ENCODE data around the gene GSKIP.
"Not testable (repeated sequence)": the region's sequence is repeated elsewhere in the genome, so short reads cannot be mapped to it uniquely, and the experiment has no call there.

Gene GSKIP, protein sequence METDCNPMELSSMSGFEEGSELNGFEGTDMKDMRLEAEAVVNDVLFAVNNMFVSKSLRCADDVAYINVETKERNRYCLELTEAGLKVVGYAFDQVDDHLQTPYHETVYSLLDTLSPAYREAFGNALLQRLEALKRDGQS

DNA sequence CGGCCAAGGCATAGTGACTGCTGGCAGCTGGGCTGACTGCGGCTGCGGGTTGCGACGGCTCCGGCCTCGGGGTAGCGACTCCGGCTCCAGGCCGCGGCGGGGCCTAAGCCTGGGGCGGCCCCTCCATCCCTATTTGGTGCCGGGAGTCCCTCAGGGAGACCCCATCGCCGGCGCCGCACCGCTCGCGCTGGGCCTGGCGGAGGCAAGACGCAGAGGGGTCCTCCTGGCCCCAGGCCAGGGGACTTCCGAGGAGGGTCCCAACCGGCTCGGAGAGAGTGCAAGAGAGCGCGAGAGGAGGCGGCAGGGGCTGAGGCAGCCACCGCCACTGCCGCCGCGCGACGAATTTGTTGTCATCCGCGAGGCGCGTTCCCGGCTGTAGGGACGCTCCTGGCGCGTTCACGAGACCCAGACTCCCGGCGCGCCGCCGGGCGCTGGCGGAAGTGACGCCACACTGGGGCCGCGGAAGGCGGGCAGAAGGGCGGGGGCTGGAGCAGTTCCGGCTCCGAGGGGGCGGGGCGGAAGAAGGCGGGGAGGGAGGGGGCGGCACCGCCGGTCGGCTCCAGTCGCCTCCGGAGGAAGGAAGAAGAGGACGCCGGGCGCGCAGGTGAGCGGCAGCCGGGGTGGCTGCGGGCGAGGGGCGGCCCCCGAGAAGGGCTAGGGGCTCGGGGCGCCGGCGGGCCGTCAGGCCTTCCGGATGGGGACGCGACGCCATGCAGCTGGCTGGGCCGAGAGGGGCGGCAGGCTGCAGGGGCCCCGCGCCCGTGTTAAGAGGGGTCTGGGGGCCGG lies at the start of gene GSKIP, which contains the start of gene ATG2B:
Gene GSKIP, plus strand, starts transcription at position 562 of the 786 bp plus-strand sequence. CDS start 18,722 bp downstream, outside the sequence.
Gene ATG2B, minus strand, starts transcription at position 377 of the 786 bp plus-strand sequence. Its CDS starts 365 bp downstream, at position 12.
- DNase-seq, result peak; percentile 97

DNA sequence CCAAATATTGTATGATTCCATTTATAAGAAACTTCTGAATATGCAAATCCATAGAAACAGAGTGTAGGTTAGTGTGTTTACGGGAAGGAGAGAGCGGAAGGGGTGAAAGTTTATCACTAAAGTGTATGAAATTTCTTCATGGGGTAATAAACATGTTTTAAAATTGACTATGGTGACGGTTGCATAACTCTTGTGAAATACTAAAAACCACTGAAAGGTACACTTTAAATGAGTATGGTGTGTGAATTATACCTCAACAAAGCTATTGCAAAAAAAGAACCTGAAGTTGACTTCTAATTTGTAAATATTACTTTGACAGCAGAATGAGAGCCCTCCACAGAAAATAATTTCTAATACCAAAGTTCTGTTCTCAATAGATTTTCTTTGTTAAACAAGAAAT lies 47.2 kb upstream of the GSKIP start:
- no peak for DNase-seq

DNA sequence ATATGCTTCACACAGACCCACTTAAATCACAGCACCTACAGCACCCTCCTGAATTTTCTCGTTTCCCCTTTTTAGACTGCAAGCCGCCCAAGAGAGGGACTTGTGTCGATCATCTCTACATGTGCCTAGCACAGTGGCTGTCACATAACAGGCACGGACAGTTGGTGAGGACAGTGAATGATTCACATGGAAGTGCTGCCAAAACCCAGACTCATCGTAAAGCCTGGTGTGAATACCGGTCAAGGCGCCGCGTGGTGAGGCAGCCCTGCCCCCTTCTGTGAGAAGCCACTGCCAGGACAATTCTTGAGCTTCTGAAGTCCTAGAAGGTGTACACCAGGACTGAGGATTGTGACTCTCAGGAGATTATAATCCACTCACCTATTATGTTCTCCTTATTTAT lies 44.5 kb upstream of the GSKIP start:
- no peak for DNase-seq

DNA sequence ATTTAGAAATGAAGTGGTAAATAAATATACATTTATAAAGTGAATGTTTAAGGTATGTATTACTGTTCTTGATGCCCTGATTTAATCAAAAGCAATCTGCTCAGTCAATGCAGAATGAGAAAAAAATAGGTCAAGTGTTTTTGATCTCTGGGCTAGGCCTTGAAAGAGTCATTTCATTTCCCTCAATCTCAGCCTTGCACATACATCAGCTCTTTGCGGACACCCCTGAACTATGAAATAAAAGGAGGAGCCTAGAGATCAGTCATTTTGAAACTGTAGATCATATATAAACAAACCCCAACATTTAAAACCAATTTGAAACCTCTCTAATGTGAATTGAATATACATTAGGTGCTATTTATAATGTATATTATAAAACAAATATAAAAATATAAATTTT lies 42.7 kb upstream of the GSKIP start:
- DNase-seq, result no peak

DNA sequence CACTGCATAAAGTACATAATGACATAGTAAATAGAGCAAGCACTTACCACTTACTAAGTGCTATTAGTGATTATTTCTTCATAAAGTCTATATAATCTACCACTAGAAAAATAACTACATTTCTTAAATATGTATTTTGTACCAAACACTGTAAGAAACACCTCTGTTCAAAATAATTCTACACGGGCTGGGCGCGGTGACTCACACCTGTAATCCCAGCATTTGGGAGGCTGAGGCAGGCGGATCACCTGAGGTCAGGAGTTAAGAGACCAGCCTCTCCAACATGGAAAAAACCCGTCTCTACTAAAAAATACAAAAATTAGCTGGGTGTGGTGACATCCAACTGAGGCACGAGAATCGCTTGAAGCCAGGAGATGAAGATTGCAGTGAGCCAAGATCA lies 39.1 kb upstream of the GSKIP start:
- DNase-seq, result no peak

DNA sequence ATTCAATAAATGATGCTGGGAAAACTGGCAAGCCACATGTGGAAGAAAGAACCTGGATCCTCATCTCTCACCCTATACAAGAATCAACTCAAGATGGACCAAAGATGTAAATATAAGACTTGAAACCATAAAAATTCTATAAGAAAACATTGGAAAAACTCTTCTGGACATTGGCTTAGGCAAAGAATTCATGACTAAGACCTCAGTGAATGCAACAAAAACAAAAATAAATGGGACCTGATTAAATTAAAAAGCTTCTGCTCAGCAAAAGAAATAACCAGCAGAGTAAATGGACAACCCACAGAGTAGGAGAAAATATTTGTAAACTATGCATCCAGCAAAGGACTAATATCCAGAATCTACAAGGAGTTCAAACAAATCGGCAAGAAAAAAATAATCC lies 24.8 kb upstream of the GSKIP start:
- DNase-seq, result no peak

DNA sequence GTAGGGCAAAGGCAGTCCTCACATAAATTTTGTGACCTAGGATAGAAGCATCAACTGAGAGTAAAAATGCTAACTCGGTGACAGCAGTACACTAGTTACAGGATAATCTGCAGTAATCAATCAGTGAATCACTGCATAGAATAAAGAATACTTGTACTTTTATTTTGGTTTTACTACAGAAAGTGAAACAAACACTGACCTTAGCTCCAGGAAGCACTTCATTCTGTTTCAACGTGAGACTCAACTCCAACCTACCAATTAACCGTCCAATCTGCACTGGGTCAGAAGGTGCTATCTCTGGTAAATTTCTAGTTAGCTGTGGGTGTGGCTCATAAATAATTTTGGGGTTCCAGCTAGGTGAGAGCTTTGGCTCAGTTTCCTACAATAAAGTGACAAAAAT lies 22.0 kb upstream of the GSKIP start:
- no peak for DNase-seq

DNA sequence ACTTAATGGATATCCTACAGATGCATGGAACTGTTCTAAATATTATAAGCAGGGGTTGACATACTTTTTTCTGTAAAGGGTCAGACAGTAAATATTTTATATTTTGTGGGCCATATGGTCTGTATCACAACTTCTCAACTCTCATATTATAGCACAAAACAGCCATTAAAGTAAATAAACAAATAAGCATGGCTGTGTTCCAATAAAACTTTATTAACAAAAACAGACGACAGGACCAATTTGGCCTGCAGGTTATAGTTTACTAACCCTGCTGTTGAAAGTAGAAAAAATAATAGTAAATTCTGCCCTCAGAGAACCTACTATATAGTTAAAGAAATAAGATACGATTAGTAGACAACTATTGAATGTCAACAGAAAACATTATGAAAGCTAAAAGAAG lies 17.7 kb upstream of the GSKIP start:
- DNase-seq, result no peak

DNA sequence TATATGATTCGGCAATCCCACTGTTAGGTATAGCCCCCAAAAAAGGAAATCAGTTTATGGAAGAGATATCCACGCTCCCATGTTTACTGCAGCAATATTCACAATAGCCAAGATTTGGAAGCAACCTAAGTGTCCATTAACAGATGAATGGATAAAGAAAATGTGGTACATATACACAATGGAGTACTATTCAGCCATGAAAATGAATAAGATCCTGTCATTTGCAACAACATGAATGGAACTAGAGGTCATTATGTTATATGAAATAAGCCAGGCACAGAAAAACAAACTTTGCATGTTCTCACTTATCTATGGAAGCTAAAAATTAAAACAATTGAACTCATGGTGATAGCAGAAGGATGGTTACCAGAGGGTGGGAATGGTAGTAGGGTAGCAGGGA lies 15.4 kb upstream of the GSKIP start:
- not testable (repeated sequence) for DNase-seq

DNA sequence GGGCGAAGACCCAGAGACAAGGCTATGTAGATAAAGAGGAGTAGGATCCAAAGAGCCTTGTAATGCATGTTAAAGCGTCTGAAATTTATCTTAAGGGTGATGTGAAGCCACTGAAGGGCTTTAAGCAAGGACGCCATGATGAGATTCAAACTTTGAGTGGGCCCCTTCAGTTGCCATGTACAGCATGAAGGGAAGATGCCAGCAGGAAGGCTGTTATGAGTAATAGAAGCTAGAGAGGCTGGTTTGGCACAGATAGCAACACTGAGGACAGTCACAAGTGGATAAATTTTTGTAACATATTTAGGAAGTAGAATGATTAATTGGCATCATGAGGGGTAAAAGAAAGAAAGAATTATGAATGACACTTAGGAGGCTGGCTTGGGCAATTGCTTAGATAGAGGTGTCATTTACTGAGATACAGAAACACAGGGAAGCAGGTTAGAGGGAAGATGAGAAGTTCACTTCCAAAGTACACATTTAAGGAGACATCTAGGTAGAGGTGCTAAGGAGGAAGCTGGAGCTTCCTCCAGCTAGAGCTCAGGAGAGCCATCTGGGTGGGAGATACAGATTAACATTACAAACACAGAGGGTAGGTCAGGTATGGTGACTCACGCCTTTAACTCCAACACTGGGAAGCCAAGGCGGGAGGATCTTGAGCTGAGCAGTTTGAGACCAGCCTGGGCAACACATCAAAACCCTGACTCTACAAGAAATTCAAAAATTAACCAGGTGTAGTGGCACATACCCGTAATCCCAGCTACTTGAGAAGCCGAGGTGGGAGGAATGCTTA lies 13.8 kb upstream of the GSKIP start:
- DNase-seq, result peak; percentile 62

DNA sequence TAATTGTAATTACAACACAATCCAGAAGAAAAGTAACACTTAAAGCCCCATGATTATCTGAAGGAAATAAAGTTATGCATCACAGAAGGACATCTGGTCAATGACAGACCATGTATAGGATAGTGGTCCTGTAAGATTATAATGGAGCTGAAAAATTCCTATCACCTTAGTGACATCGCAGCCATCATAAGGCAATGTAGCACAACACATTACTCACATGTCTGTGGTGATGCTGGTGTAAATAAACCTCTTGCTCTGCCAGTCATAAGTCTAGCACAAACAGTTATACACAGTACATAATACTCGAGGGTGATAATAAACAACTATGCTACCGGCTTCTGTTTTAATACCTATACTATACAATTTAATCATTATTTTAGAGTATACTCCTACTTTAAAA lies 11.3 kb upstream of the GSKIP start:
- peak; percentile 9 for DNase-seq

DNA sequence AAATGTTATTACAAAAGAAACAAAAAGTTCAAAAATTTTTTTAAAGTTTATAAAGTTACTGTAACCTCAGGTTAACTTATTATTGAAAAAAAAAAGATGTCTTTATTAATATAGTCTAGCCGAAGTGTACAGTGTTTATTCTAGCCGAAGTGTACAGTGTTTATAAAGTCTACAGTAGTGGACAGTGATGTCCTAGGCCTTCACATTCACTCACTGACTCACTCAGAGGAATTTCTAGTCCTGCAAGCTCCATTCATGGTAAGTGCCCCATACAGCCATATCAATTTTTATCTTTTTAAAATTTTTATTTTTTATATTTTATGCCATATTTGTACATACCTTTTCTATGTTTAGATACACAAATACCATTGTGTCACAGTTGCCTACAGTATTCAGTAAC lies 10.6 kb upstream of the GSKIP start:
- DNase-seq, result no peak

DNA sequence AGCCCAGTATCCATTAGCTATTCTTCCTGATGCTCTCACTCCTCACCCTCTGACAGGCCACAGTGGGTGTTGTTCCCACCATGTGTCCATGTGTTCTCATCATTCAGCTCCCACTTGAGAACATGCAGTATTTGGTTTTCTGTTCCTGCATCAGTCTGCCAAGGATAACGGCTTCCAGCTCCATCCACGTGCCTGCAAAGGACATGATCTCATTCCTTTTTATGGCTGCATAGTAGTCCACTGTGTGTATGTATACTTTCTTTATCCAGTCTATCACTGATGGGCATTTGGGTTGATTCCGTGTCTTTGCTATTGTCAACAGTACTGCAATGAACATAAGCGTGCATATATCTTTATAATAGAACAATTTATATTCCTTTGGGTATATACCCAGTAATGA lies 9.1 kb upstream of the GSKIP start:
- DNase-seq, result no peak

DNA sequence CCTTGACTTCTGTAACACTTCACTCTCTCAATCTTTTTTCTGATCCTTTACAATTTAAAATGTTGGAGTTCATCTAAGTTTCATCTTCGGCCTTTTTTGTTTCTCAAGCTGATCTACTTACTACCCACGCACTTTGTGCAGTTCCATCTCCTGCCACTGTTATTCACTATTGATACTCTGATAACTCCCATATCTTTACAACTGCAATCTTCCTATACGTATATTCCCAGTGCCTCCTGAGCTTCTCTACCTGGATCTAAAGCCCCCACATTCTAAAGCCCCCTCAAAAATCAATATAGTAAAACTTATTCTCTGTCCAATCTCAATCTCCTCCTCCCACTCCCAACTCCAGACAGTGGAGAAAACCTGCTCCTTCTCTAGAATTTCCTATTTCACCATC lies 6.1 kb upstream of the GSKIP start:
- DNase-seq, result peak; percentile 18

DNA sequence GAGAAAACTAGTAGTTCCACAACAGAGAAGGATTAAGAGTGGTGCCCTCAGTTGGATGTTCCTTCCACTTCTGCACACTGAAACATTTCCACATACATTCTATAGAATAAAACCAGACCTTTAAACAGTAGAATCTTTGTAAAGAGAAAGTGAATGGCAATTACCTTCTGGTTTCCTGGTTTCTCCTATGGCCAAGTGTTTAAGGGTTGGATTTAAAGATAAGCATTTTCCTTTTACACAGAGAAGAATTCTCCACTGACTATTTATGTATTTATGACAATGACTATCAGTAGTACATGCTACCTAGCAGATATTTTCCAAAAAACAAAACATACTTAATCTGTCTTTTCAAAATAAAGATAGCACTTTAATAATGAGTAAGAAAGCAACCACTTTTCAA lies 3.4 kb upstream of the GSKIP start:
- no peak for DNase-seq

DNA sequence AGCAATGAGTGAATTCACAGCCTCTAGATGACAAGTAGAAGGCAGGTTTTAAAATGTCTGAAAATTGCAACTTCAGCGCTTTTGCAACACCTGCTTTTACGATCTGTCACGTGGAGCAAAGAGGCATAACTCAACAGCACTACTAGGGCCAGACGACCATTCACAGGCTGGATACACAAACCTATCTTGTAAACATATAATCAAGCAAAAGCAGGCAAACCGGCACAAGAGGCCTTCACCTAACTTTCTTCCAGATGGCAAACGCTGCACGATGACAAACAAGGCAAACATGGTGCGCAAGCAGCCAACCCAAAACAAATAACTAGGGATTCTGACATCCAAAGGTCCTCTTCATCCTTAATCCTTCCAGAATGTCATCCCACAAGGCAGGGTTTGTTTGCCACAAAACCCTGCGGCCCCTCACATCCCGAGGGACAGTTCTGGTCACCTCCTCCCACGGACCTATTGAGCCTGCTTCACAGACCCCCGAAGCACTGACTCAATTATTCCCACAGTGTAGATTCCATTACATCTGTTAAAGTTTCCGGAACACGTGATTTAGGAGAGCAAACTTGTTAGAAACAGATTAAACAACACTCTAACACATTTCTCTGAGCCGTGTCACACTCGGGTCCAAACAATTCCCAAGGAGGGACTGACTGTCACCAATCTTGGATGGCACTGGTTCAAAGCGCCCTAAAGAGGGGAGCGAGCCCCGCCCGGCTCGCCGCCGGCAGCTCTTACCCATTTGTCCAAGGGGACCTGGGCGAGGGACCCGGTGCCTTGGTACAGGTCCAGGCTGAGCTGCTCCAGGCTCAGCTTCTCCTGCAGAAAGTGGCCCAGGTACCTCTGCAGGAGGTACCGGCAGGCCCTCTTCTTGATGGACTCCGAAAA lies 1.0 kb upstream of the GSKIP start:
- DNase-seq, result peak; percentile 86

DNA sequence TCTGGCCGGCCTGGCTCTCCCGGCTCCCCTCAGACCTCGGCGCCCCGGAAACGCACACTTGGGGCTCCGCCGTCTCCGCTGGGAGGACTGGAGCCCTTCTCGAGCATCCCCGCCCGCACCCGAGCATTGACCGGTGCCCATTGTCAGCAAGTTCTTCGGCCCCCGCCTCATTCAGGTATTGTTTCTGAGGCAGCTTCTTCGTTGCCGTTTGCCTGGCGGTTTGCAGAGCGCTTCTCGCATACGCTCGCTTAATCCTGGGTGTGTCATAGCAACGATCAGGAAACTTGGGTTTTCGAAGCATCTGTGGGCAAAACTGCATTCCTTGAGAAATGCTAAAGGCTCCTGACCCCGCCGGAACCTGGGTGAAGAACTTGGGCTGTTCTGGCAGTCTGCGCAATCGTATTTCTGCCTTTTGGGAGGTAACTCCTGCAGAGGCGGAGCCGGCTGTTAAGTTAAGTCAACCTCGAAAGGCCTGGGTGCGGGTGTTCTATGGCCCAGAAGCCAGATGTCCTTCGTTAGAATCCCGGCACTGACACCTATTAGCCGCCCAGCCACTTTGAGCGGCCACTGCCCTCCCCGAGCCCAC lies 518 bp downstream of the GSKIP start:
- peak; percentile 73 for DNase-seq

DNA sequence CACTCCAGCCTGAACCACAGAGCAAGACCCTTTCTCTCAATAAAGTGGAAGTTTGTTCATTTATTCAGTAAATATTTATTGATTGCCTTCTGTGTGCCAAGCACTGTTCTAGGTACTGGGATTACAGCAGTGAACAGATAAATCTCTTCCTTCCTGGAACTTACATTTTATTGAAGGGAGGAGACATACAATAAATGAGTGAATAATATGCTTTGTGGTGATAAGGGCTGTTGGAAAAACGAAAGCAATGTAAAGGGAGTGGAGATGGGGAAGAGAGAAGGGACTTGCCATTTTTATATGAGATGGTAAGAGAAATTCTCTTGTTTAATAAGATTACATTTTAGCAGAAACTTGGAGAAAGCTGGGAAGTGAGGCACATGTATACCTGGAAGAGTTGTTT lies 1.6 kb downstream of the GSKIP start:
- peak; percentile 48 for DNase-seq

DNA sequence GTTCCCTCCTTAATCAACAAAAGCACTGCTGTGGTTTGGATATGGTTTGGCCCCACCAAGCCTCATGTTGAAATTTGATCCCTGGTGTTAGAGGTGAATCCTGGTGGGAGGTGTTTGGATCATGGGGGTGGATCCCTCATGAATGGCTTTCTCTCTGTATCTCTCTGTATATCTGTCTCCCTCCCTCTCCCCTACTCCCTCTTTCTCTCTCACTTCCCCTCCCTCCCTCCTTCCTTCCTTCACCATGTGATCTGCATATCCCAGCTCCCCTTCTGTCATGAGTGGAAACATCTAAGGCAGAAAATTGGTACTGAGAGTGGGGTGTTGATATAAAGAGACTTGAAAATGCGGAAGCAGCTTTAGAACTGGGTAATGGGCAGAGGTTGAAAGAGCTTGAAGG lies 5.2 kb downstream of the GSKIP start:
- peak; percentile 23 for DNase-seq

DNA sequence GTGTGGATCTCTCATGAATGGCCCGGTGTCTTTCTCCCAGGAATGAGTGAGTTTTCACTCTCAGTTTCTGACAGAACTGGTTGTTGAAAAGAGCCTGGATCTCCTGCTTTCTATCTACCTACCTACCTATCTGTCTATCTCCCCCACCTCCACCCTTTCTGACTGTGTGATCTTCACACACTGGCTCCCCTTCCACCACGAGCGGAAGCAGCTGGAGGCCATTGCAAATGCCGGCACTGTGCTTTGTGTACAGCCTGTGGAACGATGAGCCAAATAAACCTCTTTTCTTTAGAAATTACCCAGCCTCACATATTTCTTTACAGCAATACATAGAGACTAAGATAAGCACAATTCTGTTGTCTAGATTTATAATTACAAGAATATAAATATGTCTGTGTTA lies 7.2 kb downstream of the GSKIP start:
- DNase-seq, result no peak

DNA sequence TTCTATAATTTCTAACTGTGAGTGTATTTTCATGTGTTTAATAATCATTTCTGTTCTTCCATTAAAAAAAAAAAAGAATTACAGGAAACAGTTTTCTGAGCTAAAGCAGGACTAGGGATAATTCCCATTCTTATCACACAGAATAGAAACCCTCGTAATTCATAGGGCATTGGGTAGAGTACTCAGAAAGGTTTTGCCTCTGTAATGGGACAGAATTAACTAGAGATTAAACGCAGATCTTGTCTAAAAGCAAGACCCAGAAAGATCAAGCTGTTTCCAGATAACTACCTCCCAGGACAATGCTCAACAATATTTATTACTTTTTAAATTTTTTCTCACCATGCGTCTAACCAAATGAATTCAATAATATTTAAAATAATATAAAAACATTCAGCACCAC lies 10.2 kb downstream of the GSKIP start:
- DNase-seq, result no peak

DNA sequence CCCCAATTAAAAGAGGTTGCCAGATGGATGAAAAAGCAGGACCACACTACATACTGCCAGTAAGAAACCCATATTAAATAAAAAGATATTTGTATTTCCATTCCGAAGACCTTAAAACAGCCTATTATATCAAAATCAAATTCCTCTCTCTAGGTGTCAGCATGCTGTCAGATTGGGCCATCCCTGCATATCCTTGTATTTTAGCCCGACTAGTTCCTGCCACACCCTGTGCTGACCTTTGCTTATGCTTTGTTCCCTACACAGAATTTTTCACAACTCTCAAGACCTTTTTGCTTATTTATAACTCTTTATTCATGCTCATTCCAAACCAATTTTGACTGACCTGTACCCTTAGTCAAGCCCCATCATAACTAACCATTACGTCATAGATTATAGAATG lies 12.8 kb downstream of the GSKIP start:
- no peak for DNase-seq

DNA sequence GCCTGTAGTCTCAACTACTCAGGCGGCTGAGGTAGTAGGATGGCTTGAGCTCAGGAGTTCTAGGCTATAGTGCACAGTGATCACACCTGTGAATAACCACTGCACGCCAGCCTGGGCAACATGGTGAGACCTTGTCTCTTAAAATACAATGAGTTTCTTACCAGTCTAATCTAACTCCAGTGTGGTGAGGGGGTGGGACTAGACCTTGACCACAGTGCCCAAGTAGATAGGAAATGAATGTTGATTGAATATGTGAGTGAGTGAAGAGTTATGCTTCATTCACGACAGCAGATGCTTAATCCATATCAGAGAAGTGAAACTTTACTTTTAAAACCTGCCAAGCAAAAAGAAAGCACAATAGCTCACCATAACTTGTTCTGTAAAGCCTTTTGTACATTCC lies 17.4 kb downstream of the GSKIP start:
- DNase-seq, result peak; percentile 61

Measured in hematopoietic multipotent progenitor cell treated with erythropoietin and hydrocortisone succinate and interleukin-3 and kit ligand, for 4 days (in vitro differentiated cells).